ENCODE measurements around the gene MAL.

Gene MAL

DNA sequence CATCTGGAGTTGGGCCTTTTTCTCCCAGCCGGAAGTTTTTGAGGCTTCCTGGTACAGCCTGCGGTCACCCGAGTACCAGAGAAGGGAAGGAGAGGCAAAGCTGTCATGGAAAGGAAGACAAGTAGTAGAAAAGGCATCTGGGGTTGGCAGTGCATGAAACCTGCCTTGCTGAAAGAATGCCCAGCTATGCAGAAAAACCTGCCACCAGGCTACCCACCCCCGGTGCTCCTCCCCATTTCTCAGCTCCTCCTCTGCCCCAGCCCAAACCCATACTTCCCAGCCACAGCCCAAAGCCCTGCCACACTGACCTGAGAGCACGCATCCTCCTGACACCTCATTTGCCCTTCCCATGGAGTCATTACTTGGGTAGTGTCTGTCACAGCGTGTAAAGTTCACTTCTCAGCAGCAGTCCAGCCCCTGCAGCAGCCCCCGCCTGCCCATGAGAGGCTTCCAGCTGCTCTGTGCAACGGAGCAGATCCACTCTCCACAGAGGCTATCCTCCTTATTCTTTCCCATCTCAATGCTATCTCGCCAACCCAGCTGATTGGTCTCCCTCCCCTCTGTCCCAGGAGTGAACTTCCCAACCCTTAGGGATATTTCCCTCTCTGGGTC is 40.4 kb upstream of the MAL start:
- peaks cover 0 to 3% (median 3%) of the 10 kb centered on the region in 3 experiments for H3K27me3 ChIP-seq (ENCODE audit: control insufficient read depth in 3 of 3, insufficient read depth in 3 of 3, low read depth in 1 of 3, low read length in 3 of 3)
- H3K23ac ChIP-seq (ENCODE audit: low read depth, low read length, poor library complexity) = no peak overlapping the region
- H3K4ac ChIP-seq (ENCODE audit: low read length) = no peak overlapping the region
- no peak overlapping the region for H3K27ac ChIP-seq (replicated peaks; ENCODE audit: low read length)
- WGBS, 2 donors (ENCODE audit: extremely low coverage in 2 of 2, insufficient read length in 2 of 2, insufficient replicate concordance in 1 of 2) = no CpG with 5 or more reads among the region's 9 CpGs
- no peak overlapping the region for H2BK120ac ChIP-seq (ENCODE audit: low read depth, low read length)
- H3K79me1 ChIP-seq (ENCODE audit: low read depth, low read length) = no peaks in the 10 kb centered on the region
- no peak overlapping the region for H3K14ac ChIP-seq (ENCODE audit: low read length)
- no peak overlapping the region for H3K4me3 ChIP-seq (ENCODE audit: low read length in 2 of 2)
- H4K91ac ChIP-seq (ENCODE audit: low read depth, low read length, poor library complexity) = no peak overlapping the region
- H4K8ac ChIP-seq (ENCODE audit: low read depth, low read length) = no peak overlapping the region
- H3K18ac ChIP-seq (ENCODE audit: low read length) = peak overlapping the region; percentile 7
- H2BK12ac ChIP-seq (ENCODE audit: low read length) = no peak overlapping the region
- no peak overlapping the region for H2AK5ac ChIP-seq (ENCODE audit: low read depth, low read length)
- H3K4me2 ChIP-seq (ENCODE audit: insufficient read depth, low read length, poor library complexity, severe bottlenecking) = no peak overlapping the region
- no peak for DNase-seq (ENCODE audit: low spot score)
- H2BK15ac ChIP-seq (ENCODE audit: low read length) = no peak overlapping the region
- H3K36me3 ChIP-seq (replicated peaks in 1 of 2; ENCODE audit: control insufficient read depth in 2 of 2, insufficient read depth in 2 of 2, low read length in 2 of 2) = no peaks in the 10 kb centered on the region
- H2AFZ ChIP-seq (ENCODE audit: low read length) = no peak overlapping the region
- H2BK5ac ChIP-seq (ENCODE audit: low read length) = no peak overlapping the region
- no peaks in the 10 kb centered on the region for H3K9me3 ChIP-seq (replicated peaks in 1 of 2; ENCODE audit: control insufficient read depth in 2 of 2, insufficient read depth in 1 of 2, low read depth in 1 of 2, low read length in 2 of 2)
- H3K4me1 ChIP-seq (ENCODE audit: control insufficient read depth in 2 of 2, insufficient read depth in 1 of 2, low read depth in 1 of 2, low read length in 2 of 2) = peaks cover 0 to 2% of the 10 kb centered on the region in 2 donors
- H3K9ac ChIP-seq (ENCODE audit: low read depth, low read length, poor library complexity) = no peak overlapping the region

GRCh38 chr2:94985636-94986035 is 39.9 kb upstream of the MAL start:
- H3K4me3 ChIP-seq (ENCODE audit: low read length in 2 of 2) = no peak overlapping the region
- no peak overlapping the region for H2BK120ac ChIP-seq (ENCODE audit: low read depth, low read length)
- no peak overlapping the region for H2BK12ac ChIP-seq (ENCODE audit: low read length)
- no CpG with 5 or more reads among the region's 5 CpGs for WGBS, 2 donors (ENCODE audit: extremely low coverage in 2 of 2, insufficient read length in 2 of 2, insufficient replicate concordance in 1 of 2)
- no peak overlapping the region for H2BK15ac ChIP-seq (ENCODE audit: low read length)
- H2AFZ ChIP-seq (ENCODE audit: low read length) = no peak overlapping the region
- H2BK5ac ChIP-seq (ENCODE audit: low read length) = no peak overlapping the region
- H3K9ac ChIP-seq (ENCODE audit: low read depth, low read length, poor library complexity) = no peak overlapping the region
- no peak overlapping the region for H4K8ac ChIP-seq (ENCODE audit: low read depth, low read length)
- H3K27ac ChIP-seq (replicated peaks; ENCODE audit: low read length) = no peak overlapping the region
- H3K23ac ChIP-seq (ENCODE audit: low read depth, low read length, poor library complexity) = no peak overlapping the region
- H3K79me1 ChIP-seq (ENCODE audit: low read depth, low read length) = no peaks in the 10 kb centered on the region
- peaks cover 0 to 3% (median 3%) of the 10 kb centered on the region in 3 experiments for H3K27me3 ChIP-seq (ENCODE audit: control insufficient read depth in 3 of 3, insufficient read depth in 3 of 3, low read depth in 1 of 3, low read length in 3 of 3)
- H3K14ac ChIP-seq (ENCODE audit: low read length) = no peak overlapping the region
- no peak for DNase-seq (ENCODE audit: low spot score)
- no peaks in the 10 kb centered on the region for H3K9me3 ChIP-seq (replicated peaks in 1 of 2; ENCODE audit: control insufficient read depth in 2 of 2, insufficient read depth in 1 of 2, low read depth in 1 of 2, low read length in 2 of 2)
- H3K36me3 ChIP-seq (replicated peaks in 1 of 2; ENCODE audit: control insufficient read depth in 2 of 2, insufficient read depth in 2 of 2, low read length in 2 of 2) = no peaks in the 10 kb centered on the region
- H3K4ac ChIP-seq (ENCODE audit: low read length) = no peak overlapping the region
- H2AK5ac ChIP-seq (ENCODE audit: low read depth, low read length) = peak overlapping the region; percentile 33
- no peak overlapping the region for H3K4me2 ChIP-seq (ENCODE audit: insufficient read depth, low read length, poor library complexity, severe bottlenecking)
- peaks cover 0 to 2% of the 10 kb centered on the region in 2 donors for H3K4me1 ChIP-seq (ENCODE audit: control insufficient read depth in 2 of 2, insufficient read depth in 1 of 2, low read depth in 1 of 2, low read length in 2 of 2)
- no peak overlapping the region for H3K18ac ChIP-seq (ENCODE audit: low read length)
- H4K91ac ChIP-seq (ENCODE audit: low read depth, low read length, poor library complexity) = no peak overlapping the region

- no peak overlapping the region for H3K18ac ChIP-seq (ENCODE audit: low read length)
- no peak overlapping the region for H3K14ac ChIP-seq (ENCODE audit: low read length)
- no peak overlapping the region for H2AFZ ChIP-seq (ENCODE audit: low read length)
- H3K4me1 ChIP-seq (ENCODE audit: control insufficient read depth in 2 of 2, insufficient read depth in 1 of 2, low read depth in 1 of 2, low read length in 2 of 2) = peaks cover 0 to 2% of the 10 kb centered on the region in 2 donors
- peaks cover 0 to 3% (median 3%) of the 10 kb centered on the region in 3 experiments for H3K27me3 ChIP-seq (ENCODE audit: control insufficient read depth in 3 of 3, insufficient read depth in 3 of 3, low read depth in 1 of 3, low read length in 3 of 3)
- no peak overlapping the region for H2BK5ac ChIP-seq (ENCODE audit: low read length)
- H3K36me3 ChIP-seq (replicated peaks in 1 of 2; ENCODE audit: control insufficient read depth in 2 of 2, insufficient read depth in 2 of 2, low read length in 2 of 2) = no peaks in the 10 kb centered on the region
- H3K4ac ChIP-seq (ENCODE audit: low read length) = no peak overlapping the region
- no peak overlapping the region for H3K4me2 ChIP-seq (ENCODE audit: insufficient read depth, low read length, poor library complexity, severe bottlenecking)
- H4K8ac ChIP-seq (ENCODE audit: low read depth, low read length) = no peak overlapping the region
- no peak overlapping the region for H2BK15ac ChIP-seq (ENCODE audit: low read length)
- WGBS, 2 donors (ENCODE audit: extremely low coverage in 2 of 2, insufficient read length in 2 of 2, insufficient replicate concordance in 1 of 2) = no CpG with 5 or more reads among the region's 3 CpGs
- no peak overlapping the region for H3K4me3 ChIP-seq (ENCODE audit: low read length in 2 of 2)
- H2AK5ac ChIP-seq (ENCODE audit: low read depth, low read length) = no peak overlapping the region
- H2BK12ac ChIP-seq (ENCODE audit: low read length) = no peak overlapping the region
- no peak overlapping the region for H3K23ac ChIP-seq (ENCODE audit: low read depth, low read length, poor library complexity)
- no peak overlapping the region for H4K91ac ChIP-seq (ENCODE audit: low read depth, low read length, poor library complexity)
- no peaks in the 10 kb centered on the region for H3K9me3 ChIP-seq (replicated peaks in 1 of 2; ENCODE audit: control insufficient read depth in 2 of 2, insufficient read depth in 1 of 2, low read depth in 1 of 2, low read length in 2 of 2)
- H3K79me1 ChIP-seq (ENCODE audit: low read depth, low read length) = no peaks in the 10 kb centered on the region
- H3K9ac ChIP-seq (ENCODE audit: low read depth, low read length, poor library complexity) = no peak overlapping the region
- DNase-seq (ENCODE audit: low spot score) = peak; percentile 52
- no peak overlapping the region for H2BK120ac ChIP-seq (ENCODE audit: low read depth, low read length)
- no peak overlapping the region for H3K27ac ChIP-seq (replicated peaks; ENCODE audit: low read length)
Measured at GRCh38 chr2:94986392-94986963, 39.0 kb upstream of the MAL start.

- H3K27me3 ChIP-seq (ENCODE audit: control insufficient read depth in 3 of 3, insufficient read depth in 3 of 3, low read depth in 1 of 3, low read length in 3 of 3) = peaks cover 0 to 8% (median 3%) of the 10 kb centered on the region in 3 experiments
Measured at GRCh38 chr2:94987074-94988020, 38.2 kb upstream of the MAL start.

More at GRCh38 chr2:94987074-94988020, 38.2 kb upstream of the MAL start:
- peaks cover 0 to 2% of the 10 kb centered on the region in 2 donors for H3K4me1 ChIP-seq (ENCODE audit: control insufficient read depth in 2 of 2, insufficient read depth in 1 of 2, low read depth in 1 of 2, low read length in 2 of 2)
- H3K4me2 ChIP-seq (ENCODE audit: insufficient read depth, low read length, poor library complexity, severe bottlenecking) = no peak overlapping the region
- H3K27ac ChIP-seq (replicated peaks; ENCODE audit: low read length) = no peak overlapping the region
- no peak overlapping the region for H3K4me3 ChIP-seq (ENCODE audit: low read length in 2 of 2)
- H2AK5ac ChIP-seq (ENCODE audit: low read depth, low read length) = no peak overlapping the region
- H2BK120ac ChIP-seq (ENCODE audit: low read depth, low read length) = no peak overlapping the region
- no peak overlapping the region for H3K4ac ChIP-seq (ENCODE audit: low read length)
- no peak overlapping the region for H4K91ac ChIP-seq (ENCODE audit: low read depth, low read length, poor library complexity)
- H2BK15ac ChIP-seq (ENCODE audit: low read length) = no peak overlapping the region
- H3K9ac ChIP-seq (ENCODE audit: low read depth, low read length, poor library complexity) = peak overlapping the region; percentile 73
- no peak overlapping the region for H3K23ac ChIP-seq (ENCODE audit: low read depth, low read length, poor library complexity)
- H3K18ac ChIP-seq (ENCODE audit: low read length) = no peak overlapping the region
- H4K8ac ChIP-seq (ENCODE audit: low read depth, low read length) = no peak overlapping the region
- no peak for DNase-seq (ENCODE audit: low spot score)
- H2BK12ac ChIP-seq (ENCODE audit: low read length) = no peak overlapping the region
- H3K36me3 ChIP-seq (replicated peaks in 1 of 2; ENCODE audit: control insufficient read depth in 2 of 2, insufficient read depth in 2 of 2, low read length in 2 of 2) = no peaks in the 10 kb centered on the region
- H2AFZ ChIP-seq (ENCODE audit: low read length) = no peak overlapping the region
- no peaks in the 10 kb centered on the region for H3K9me3 ChIP-seq (replicated peaks in 1 of 2; ENCODE audit: control insufficient read depth in 2 of 2, insufficient read depth in 1 of 2, low read depth in 1 of 2, low read length in 2 of 2)
- no peak overlapping the region for H2BK5ac ChIP-seq (ENCODE audit: low read length)
- WGBS, 2 donors (ENCODE audit: extremely low coverage in 2 of 2, insufficient read length in 2 of 2, insufficient replicate concordance in 1 of 2) = no CpG with 5 or more reads among the region's 15 CpGs
- no peak overlapping the region for H3K14ac ChIP-seq (ENCODE audit: low read length)
- no peaks in the 10 kb centered on the region for H3K79me1 ChIP-seq (ENCODE audit: low read depth, low read length)
